Suprapubic skin (tissue), 3 donors: ENCODE data around the gene CFAP161.

ENCODE experiments used
- POLR2A ChIP-seq, 2 donors: fragments of 450-650 bp; IDR thresholded peaks; one replicate each; pipeline ENCODE4 v1.6.1; 2017; ENCODE audit warnings: antibody characterized with exemption in 2 of 2, mild to moderate bottlenecking in 2 of 2, moderate library complexity in 2 of 2
- TF ChIP-seq, protein P1 (sequence below), 2 donors: fragments of 200-600 bp in 1 of 2; fragments of 450-650 bp in 1 of 2; sonication (generic) in 1 of 2; IDR thresholded peaks; one replicate each; pipeline ENCODE4 v1.5.1; 2016 to 2019; ENCODE audit warnings: antibody characterized with exemption in 2 of 2, mild to moderate bottlenecking in 1 of 2, moderate library complexity in 1 of 2

DNA sequence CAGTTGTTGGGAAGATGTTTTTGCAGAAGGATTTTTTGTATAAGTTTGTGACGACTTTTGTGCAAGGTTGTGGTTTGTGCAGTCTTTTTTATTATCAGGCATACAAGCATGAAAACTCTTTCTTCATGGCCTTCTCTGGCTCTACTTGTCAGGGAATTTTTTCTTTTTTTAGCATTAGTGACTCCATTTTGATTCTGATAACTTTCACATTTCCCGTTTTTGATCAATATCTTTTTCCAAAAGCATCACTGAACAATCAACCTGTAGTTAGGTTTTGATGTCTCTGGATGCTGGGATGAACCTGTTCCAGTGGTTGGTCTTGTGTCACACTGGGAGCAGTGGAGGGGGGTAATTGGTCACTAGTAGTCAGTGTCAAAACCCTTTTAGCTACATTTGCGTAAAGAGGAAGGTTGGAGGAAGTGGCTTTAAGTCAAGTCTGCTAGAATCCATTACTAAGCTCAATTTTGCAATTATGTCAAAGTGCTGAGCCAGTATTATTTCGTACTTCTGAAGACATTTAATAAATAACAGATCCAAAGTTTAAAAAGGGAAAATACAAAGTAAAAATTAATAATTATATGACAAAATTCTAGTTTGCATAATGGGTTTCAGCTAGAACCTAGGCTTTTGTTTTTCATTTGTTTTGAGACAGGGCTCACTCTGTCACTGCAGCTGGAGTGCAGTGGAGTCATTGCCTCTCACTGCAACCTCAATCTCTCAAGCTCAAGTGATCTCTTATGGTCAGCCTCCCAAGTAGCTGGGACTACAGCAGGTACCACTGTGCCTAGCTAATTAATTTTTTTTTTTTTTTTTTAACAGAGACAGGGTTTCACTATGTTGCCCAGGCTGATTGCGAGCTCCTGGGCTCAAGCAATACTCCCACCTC lies 18.8 kb upstream of the CFAP161 start:
- TF ChIP-seq, protein P1, sequence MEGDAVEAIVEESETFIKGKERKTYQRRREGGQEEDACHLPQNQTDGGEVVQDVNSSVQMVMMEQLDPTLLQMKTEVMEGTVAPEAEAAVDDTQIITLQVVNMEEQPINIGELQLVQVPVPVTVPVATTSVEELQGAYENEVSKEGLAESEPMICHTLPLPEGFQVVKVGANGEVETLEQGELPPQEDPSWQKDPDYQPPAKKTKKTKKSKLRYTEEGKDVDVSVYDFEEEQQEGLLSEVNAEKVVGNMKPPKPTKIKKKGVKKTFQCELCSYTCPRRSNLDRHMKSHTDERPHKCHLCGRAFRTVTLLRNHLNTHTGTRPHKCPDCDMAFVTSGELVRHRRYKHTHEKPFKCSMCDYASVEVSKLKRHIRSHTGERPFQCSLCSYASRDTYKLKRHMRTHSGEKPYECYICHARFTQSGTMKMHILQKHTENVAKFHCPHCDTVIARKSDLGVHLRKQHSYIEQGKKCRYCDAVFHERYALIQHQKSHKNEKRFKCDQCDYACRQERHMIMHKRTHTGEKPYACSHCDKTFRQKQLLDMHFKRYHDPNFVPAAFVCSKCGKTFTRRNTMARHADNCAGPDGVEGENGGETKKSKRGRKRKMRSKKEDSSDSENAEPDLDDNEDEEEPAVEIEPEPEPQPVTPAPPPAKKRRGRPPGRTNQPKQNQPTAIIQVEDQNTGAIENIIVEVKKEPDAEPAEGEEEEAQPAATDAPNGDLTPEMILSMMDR (IDR thresholded peaks at IDR 0.05): no peak
- no peak for TF ChIP-seq POLR2A (IDR thresholded peaks at IDR 0.05)
